Mucosa of descending colon (tissue), 3 donors: Measurements from ENCODE around the gene SAP30L. TPM values are rescaled to one million over a fixed set of nuclear protein-coding genes. Genes with fewer than 3 reads are reported as not detected.

ENCODE experiments used
- ATAC-seq: fragments of 200-7000 bp; cut with Tn5 transposase; one replicate; pipeline ENCODE4 v1.9.1; 2020; ENCODE audit warnings: mild to moderate bottlenecking, moderate library complexity
- DNase-seq, 3 donors: peaks; one replicate each; pipeline ENCODE4 v3.0.0-alpha.2; 2020
- H3K36me3 ChIP-seq: fragments of 200-600 bp; one replicate; pipeline ENCODE4 v1.8.0; 2021; ENCODE audit warnings: low read depth, mild to moderate bottlenecking
- H3K4me1 ChIP-seq: fragments of 200-600 bp; one replicate; pipeline ENCODE4 v1.8.0; 2021; ENCODE audit warnings: low read depth, mild to moderate bottlenecking
- H3K4me3 ChIP-seq: fragments of 200-600 bp; one replicate; pipeline ENCODE4 v1.8.0; 2021; ENCODE audit warnings: mild to moderate bottlenecking
- H3K9me3 ChIP-seq: fragments of 200-600 bp; one replicate; pipeline ENCODE4 v1.8.0; 2021; ENCODE audit warnings: mild to moderate bottlenecking
- intact Hi-C, 2 donors: fragments of 100-400 bp; cut with DNase I in 1 of 2; cut with micrococcal nuclease in 1 of 2; formaldehyde crosslinking; loops; one replicate each; pipeline versions ENCODE4 v1.11.0 to v1.11.1; 2022; cut with DNase I, micrococcal nuclease
- total RNA-seq, 3 donors: library from RNA; stranded (reverse); fragmentation: NEBNext Ultra II Directional in 2 of 3; extraction: Animal tissue kit (Norgen Biotek cat#: 25700) in 2 of 3; gene quantifications; one replicate each; pipeline versions ENCODE4 v1.2.1 to v1.2.4, GENCODE V29; 2021 to 2023
- TF ChIP-seq, protein P1 (sequence below): fragments of 200-600 bp; IDR thresholded peaks from one replicate; pipeline ENCODE4 v1.8.0; 2022; ENCODE audit warnings: antibody characterized with exemption, mild to moderate bottlenecking
- donor health status: DM: no; HTN: no; CAD: no; lungs with moderate emphysema.
- donor health status: DM: no; HTN: no; CAD: no.
- donor health status: DM: no; HTN: yes; CAD: no.

Gene SAP30L
- total RNA-seq, 3 donors from 2014 or later = 55.0 to 65.6 (median 63.5) TPM

GRCh38 chr5:154481584-154482381 lies 36.0 kb downstream of the SAP30L start:
- H3K4me3 ChIP-seq = no peak overlapping the region
- ATAC-seq = no peak
- no peaks in the 10 kb centered on the region for H3K36me3 ChIP-seq
- H3K9me3 ChIP-seq = no peaks in the 10 kb centered on the region
- DNase-seq = no peak
- TF ChIP-seq, protein P1, sequence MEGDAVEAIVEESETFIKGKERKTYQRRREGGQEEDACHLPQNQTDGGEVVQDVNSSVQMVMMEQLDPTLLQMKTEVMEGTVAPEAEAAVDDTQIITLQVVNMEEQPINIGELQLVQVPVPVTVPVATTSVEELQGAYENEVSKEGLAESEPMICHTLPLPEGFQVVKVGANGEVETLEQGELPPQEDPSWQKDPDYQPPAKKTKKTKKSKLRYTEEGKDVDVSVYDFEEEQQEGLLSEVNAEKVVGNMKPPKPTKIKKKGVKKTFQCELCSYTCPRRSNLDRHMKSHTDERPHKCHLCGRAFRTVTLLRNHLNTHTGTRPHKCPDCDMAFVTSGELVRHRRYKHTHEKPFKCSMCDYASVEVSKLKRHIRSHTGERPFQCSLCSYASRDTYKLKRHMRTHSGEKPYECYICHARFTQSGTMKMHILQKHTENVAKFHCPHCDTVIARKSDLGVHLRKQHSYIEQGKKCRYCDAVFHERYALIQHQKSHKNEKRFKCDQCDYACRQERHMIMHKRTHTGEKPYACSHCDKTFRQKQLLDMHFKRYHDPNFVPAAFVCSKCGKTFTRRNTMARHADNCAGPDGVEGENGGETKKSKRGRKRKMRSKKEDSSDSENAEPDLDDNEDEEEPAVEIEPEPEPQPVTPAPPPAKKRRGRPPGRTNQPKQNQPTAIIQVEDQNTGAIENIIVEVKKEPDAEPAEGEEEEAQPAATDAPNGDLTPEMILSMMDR = no peak
- H3K4me1 ChIP-seq = peaks cover 17% of the 10 kb centered on the region
- intact Hi-C loops = no loop called here

- no peak for DNase-seq
- Histone ChIP-seq H3K4me3 (no peak overlapping the region), H3K9me3 (no peaks in the 10 kb centered on the region), H3K36me3 (no peaks in the 10 kb centered on the region), H3K4me1 (peaks cover 12% of the 10 kb centered on the region)
- TF ChIP-seq, protein P1 = no peak
- ATAC-seq = no peak
- intact Hi-C loops = no loop called here
Observed at GRCh38 chr5:154482528-154483449, 37.0 kb downstream of the SAP30L start.

DNA sequence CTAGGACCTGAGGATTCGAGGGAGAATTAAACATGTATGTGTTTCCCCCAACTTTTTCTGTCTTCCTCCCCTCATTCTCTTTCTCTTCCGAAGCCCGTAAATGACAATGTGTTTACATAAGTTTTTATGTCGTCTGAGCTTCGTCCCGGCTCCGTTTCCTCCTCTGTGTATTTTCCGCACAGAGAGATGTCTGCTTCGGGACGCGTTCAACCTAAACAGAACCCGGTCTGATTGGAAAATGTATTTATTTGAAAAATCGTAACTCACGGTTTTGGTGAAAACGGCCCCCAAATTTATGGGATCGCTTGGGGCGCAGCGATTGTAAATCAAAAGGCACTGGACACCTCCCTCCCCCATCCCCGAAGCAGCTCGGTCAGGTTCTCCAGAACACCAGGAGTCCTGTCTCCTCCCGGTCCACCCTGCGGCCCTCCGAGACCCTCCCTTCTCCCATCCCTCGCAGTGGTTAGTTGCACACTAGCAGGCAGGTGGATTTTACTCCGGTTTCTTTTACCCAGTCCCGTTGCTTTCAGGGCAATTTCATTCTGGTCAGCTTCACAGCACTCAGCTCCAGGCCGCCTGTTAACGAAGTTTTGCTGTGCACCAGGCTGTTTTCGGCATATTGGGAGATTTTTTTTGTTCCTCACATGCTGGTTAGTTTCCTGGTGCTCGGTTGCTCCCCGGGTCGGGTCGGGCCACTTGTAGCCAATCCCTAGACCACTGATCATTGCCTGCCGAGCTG lies 38.0 kb downstream of the SAP30L start:
- no peaks in the 10 kb centered on the region for H3K36me3 ChIP-seq
- intact Hi-C loops = no loop called here
- H3K9me3 ChIP-seq = no peaks in the 10 kb centered on the region
- ATAC-seq = no peak
- peaks cover 4% of the 10 kb centered on the region for H3K4me1 ChIP-seq
- no peak overlapping the region for H3K4me3 ChIP-seq
- TF ChIP-seq, protein P1 = no peak
- no peak for DNase-seq

GRCh38 chr5:154484393-154485095 lies 38.7 kb downstream of the SAP30L start:
- DNase-seq = no peak
- no peaks in the 10 kb centered on the region for H3K36me3 ChIP-seq
- TF ChIP-seq, protein P1 = no peak
- no peaks in the 10 kb centered on the region for H3K9me3 ChIP-seq
- H3K4me1 ChIP-seq = peaks cover 4% of the 10 kb centered on the region
- no peak overlapping the region for H3K4me3 ChIP-seq
- ATAC-seq = no peak
- intact Hi-C loops = no loop called here

GRCh38 chr5:154485096-154485491 lies 39.3 kb downstream of the SAP30L start:
- TF ChIP-seq, protein P1 = no peak
- H3K4me3 ChIP-seq = no peak overlapping the region
- ATAC-seq (no peak), DNase-seq (no peak)
- H3K9me3 ChIP-seq = no peaks in the 10 kb centered on the region
- peaks cover 4% of the 10 kb centered on the region for H3K4me1 ChIP-seq
- no peaks in the 10 kb centered on the region for H3K36me3 ChIP-seq
- intact Hi-C loops = no loop called here
